Stimulated activated naive B cell treated with anti-CD40 and anti-IgM and Interleukin-4, amounts not matched to agents 10 μg/mL and 1 μg/mL and 100 μg/mL, for 72 hours (primary cell): ENCODE measurements around the gene APCDD1L.

ENCODE experiments used
- ATAC-seq, 2 donors: fragments of 150-1000 bp; cut with Tn5 transposase; replicated peaks; 2 replicates each; pipeline ENCODE4 v1.10.0; 2021; ENCODE audit warnings: moderate library complexity in 1 of 2
- DNase-seq: peaks from one replicate; pipeline ENCODE4 v3.0.0; 2021
- H3K27ac Mint-ChIP-seq: one replicate; pipeline ENCODE4 v1.8.0; 2022; ENCODE audit warnings: mild to moderate bottlenecking, mixed read lengths
- H3K27me3 Mint-ChIP-seq, 2 donors: one replicate each; pipeline ENCODE4 v1.8.0; 2022; ENCODE audit warnings: mixed read lengths in 2 of 2
- H3K36me3 Mint-ChIP-seq, 2 donors: one replicate each; pipeline ENCODE4 v1.8.0; 2022; ENCODE audit warnings: mixed read lengths in 2 of 2, mild to moderate bottlenecking in 1 of 2
- H3K4me1 Mint-ChIP-seq, 2 donors: one replicate each; pipeline ENCODE4 v1.8.0; 2022; ENCODE audit warnings: mixed read lengths in 2 of 2, mild to moderate bottlenecking in 1 of 2
- H3K4me3 Mint-ChIP-seq, 2 donors: one replicate each; pipeline ENCODE4 v1.8.0; 2022; ENCODE audit warnings: mild to moderate bottlenecking in 2 of 2, mixed read lengths in 2 of 2, moderate library complexity in 1 of 2
- H3K9me3 Mint-ChIP-seq, 2 donors: one replicate each; pipeline ENCODE4 v1.8.0; 2022; ENCODE audit warnings: mixed read lengths in 2 of 2, mild to moderate bottlenecking in 1 of 2

APCDD1L gene

GRCh38 chr20:58531657-58532056, 16.5 kb upstream of the APCDD1L start:
- H3K36me3 Mint-ChIP-seq, result peaks cover 6 to 12% of the 10 kb centered on the region in 2 donors
- peaks cover 25 to 38% of the 10 kb centered on the region in 2 donors for H3K9me3 Mint-ChIP-seq
- peaks cover 8 to 17% of the 10 kb centered on the region in 2 donors for H3K27me3 Mint-ChIP-seq
- ATAC-seq (no peak), DNase-seq (no peak)
- H3K4me3 Mint-ChIP-seq, result no peak overlapping the region
- no peaks in the 10 kb centered on the region for H3K4me1 Mint-ChIP-seq
- H3K27ac Mint-ChIP-seq, result no peak overlapping the region

DNA sequence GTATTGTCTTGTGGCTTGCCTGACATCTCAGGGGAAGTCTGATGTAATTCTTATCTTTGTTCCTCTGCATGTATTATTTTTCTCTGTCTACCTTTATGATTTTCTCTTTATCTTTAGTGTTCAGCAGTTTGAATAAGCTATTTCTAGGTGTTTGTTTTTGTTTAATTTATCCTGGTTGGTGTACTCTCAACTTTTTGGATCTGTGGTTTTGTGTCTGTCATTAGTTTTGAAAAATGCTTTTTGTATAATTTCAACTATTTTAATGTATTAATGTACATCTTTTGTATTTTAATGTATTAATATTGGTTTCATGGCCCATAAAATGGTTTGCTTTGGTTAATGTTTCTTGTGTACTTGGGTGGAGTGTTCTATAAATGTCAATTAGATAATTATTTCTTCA, 15.9 kb upstream of the APCDD1L start:
- Mint-ChIP-seq H3K36me3 (peaks cover 6 to 9% of the 10 kb centered on the region in 2 donors), H3K4me1 (no peaks in the 10 kb centered on the region), H3K27me3 (peaks cover 8 to 17% of the 10 kb centered on the region in 2 donors), H3K4me3 (no peak overlapping the region), H3K9me3 (peaks cover 29 to 36% of the 10 kb centered on the region in 2 donors), H3K27ac (no peak overlapping the region)
- ATAC-seq (no peak), DNase-seq (no peak)

GRCh38 chr20:58528412-58528811, 13.2 kb upstream of the APCDD1L start:
- H3K27ac Mint-ChIP-seq, result no peak overlapping the region
- no peak for DNase-seq
- H3K9me3 Mint-ChIP-seq, result peaks cover 34 to 36% of the 10 kb centered on the region in 2 donors
- H3K4me1 Mint-ChIP-seq, result no peaks in the 10 kb centered on the region
- H3K27me3 Mint-ChIP-seq, result peaks cover 4 to 16% of the 10 kb centered on the region in 2 donors
- peaks cover 5 to 12% of the 10 kb centered on the region in 2 donors for H3K36me3 Mint-ChIP-seq
- no peak overlapping the region for H3K4me3 Mint-ChIP-seq
- ATAC-seq, result no peak

- no peak for ATAC-seq
- Mint-ChIP-seq H3K27me3 (peaks cover 0 to 6% of the 10 kb centered on the region in 2 donors), H3K9me3 (peaks cover 17 to 20% of the 10 kb centered on the region in 2 donors), H3K4me1 (no peaks in the 10 kb centered on the region), H3K4me3 (no peak overlapping the region), H3K27ac (no peak overlapping the region), H3K36me3 (peaks cover 0 to 8% of the 10 kb centered on the region in 2 donors)
- no peak for DNase-seq
Measured at GRCh38 chr20:58526411-58526810, 11.2 kb upstream of the APCDD1L start.

- DNase-seq, result no peak
- no peak overlapping the region for H3K4me3 Mint-ChIP-seq
- peaks cover 10 to 19% of the 10 kb centered on the region in 2 donors for H3K9me3 Mint-ChIP-seq
- ATAC-seq, result no peak
- H3K36me3 Mint-ChIP-seq, result peaks cover 0 to 3% of the 10 kb centered on the region in 2 donors
- no peaks in the 10 kb centered on the region for H3K4me1 Mint-ChIP-seq
- H3K27me3 Mint-ChIP-seq, result peaks cover 4 to 6% of the 10 kb centered on the region in 2 donors
- peak overlapping the region; percentile 37 for H3K27ac Mint-ChIP-seq
Measured at GRCh38 chr20:58524814-58525213, 9.6 kb upstream of the APCDD1L start.

- no peak overlapping the region for H3K27ac Mint-ChIP-seq
- H3K4me1 Mint-ChIP-seq, result no peaks in the 10 kb centered on the region
- H3K36me3 Mint-ChIP-seq, result peaks cover 0 to 3% of the 10 kb centered on the region in 2 donors
- DNase-seq, result no peak
- ATAC-seq, result no peak
- peaks cover 4 to 6% of the 10 kb centered on the region in 2 donors for H3K27me3 Mint-ChIP-seq
- H3K4me3 Mint-ChIP-seq, result no peak overlapping the region
- peaks cover 10 to 18% of the 10 kb centered on the region in 2 donors for H3K9me3 Mint-ChIP-seq
Measured at GRCh38 chr20:58523971-58524315, 8.7 kb upstream of the APCDD1L start.

DNA sequence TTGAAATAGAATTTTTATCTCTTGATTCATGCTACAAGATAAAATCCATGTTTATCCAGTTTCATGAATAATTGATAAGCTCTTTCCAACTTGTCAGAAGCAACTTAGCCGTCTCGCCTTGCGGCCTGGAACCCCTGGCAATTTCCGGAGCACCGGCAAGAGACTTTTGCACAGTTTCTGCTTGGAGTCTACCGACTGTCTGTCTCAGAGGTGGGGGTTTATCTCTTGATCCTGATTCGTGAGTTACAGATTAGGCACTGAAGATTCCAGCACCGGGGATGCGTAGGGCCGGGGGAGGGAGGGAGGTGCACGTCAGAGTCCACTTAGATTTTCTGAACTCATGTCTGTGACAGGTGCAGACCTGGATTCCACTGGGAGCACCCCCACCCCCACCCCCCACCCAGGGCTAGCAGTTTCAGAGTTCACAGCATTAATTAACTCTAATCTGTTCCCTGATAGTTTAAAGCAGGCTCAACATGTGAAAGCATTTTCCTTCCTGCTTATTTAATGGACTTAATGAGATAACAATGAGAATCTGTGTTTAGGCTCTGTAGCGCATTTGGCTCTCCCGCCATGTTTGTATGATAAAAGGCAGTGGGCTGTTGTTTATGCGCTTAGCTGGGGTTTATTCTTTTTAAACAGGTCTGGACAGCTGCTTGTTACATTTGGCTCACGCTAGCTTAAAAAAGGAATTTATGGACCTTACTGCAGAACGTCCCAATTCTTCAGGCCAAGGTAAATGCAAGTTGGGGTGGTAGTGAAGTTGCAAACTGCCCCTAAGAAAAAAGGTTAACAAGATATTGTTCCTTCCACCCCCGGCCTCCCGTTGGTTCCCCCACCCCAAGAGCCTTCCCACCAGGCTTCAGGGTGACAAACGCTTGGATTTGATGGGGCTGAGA, 8.1 kb upstream of the APCDD1L start:
- Mint-ChIP-seq H3K4me3 (no peak overlapping the region), H3K27ac (no peak overlapping the region), H3K27me3 (peaks cover 6% of the 10 kb centered on the region in 2 donors), H3K36me3 (peaks cover 0 to 3% of the 10 kb centered on the region in 2 donors), H3K9me3 (peaks cover 10 to 18% of the 10 kb centered on the region in 2 donors), H3K4me1 (no peaks in the 10 kb centered on the region)
- DNase-seq, result no peak
- no peak for ATAC-seq

DNA sequence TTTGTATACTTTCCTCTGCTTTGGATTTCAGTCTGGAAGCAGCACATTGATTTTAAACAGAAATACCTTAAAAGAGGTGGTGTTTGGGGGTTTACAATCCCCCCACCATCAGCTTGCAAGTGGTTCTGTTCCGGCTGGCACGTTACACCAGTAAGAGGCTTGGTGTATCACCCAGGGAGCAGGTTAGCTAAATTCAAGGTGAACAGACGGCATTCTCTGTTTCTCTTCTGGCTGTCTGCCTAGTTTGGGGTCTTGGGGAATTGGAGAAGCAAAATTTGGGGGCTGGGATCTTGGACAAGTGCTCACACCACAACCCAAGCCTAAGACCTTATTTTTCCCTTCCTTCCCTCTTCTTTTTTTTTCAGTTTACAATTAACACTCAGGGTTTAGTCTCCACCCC, 7.5 kb upstream of the APCDD1L start:
- DNase-seq (no peak), ATAC-seq (no peak)
- Mint-ChIP-seq H3K4me3 (no peak overlapping the region), H3K27me3 (peaks cover 12 to 13% of the 10 kb centered on the region in 2 donors), H3K9me3 (peaks cover 10 to 18% of the 10 kb centered on the region in 2 donors), H3K27ac (no peak overlapping the region), H3K4me1 (no peaks in the 10 kb centered on the region), H3K36me3 (peaks cover 0 to 3% of the 10 kb centered on the region in 2 donors)

DNA sequence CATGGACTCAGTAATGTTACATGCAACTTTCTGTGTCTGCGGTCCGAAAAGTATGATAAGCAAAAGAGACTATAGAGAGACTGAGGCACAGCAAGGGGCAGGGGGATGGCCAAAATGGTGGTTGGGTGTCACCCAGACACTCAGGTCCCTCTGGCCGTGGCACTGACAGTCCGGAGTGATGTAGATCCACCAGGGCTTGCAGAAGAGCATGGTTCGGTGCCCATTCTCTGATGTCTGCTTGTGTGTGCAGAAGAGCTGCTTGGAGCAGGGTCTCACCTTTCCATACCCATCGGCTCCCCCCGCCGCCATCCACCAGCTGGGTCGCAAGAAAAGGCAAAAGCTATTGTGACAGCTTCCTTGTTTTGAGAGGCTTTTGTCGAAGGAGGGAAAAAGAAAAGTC, 6.6 kb upstream of the APCDD1L start:
- ATAC-seq (no peak), DNase-seq (no peak)
- Mint-ChIP-seq H3K9me3 (peaks cover 6 to 16% of the 10 kb centered on the region in 2 donors), H3K27me3 (peaks cover 20 to 21% of the 10 kb centered on the region in 2 donors), H3K36me3 (peaks cover 0 to 3% of the 10 kb centered on the region in 2 donors), H3K4me3 (no peak overlapping the region), H3K4me1 (no peaks in the 10 kb centered on the region), H3K27ac (no peak overlapping the region)

GRCh38 chr20:58519940-58520712, 4.9 kb upstream of the APCDD1L start:
- Mint-ChIP-seq H3K27me3 (peaks cover 33 to 36% of the 10 kb centered on the region in 2 donors), H3K36me3 (peaks cover 0 to 3% of the 10 kb centered on the region in 2 donors), H3K4me3 (no peak overlapping the region), H3K9me3 (peaks cover 0 to 6% of the 10 kb centered on the region in 2 donors), H3K27ac (no peak overlapping the region), H3K4me1 (peaks cover 6% of the 10 kb centered on the region in 2 donors)
- DNase-seq (no peak), ATAC-seq (peak in 1 of 2 donors; percentile 65)

- Mint-ChIP-seq H3K4me3 (no peak overlapping the region), H3K27ac (no peak overlapping the region), H3K9me3 (peaks cover 0 to 4% of the 10 kb centered on the region in 2 donors), H3K36me3 (no peaks in the 10 kb centered on the region), H3K27me3 (peaks cover 36 to 44% of the 10 kb centered on the region in 2 donors), H3K4me1 (peaks cover 6 to 8% of the 10 kb centered on the region in 2 donors)
- ATAC-seq (no peak), DNase-seq (no peak)
Measured at GRCh38 chr20:58518896-58519593, 3.8 kb upstream of the APCDD1L start.

DNA sequence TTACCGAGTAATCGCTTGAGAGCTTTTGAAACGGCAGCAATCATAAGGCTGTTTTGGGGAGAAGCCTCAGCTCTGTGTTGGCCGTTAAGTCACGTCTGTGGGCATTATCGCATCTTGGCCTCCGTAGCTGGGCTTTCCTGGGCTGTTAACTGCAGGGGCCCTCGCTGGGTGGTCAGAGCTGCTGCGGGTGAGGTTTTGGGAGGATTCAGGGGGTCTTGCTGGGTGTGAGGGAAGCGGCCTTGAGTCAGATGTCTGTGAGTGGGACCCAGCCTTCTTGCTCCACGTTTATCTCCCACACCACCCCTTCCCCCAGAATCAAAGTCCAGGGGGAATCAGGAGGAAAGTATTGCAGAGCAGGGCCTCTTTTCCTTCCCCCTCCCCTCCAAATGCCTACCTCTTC, 3.2 kb upstream of the APCDD1L start:
- DNase-seq (no peak), ATAC-seq (no peak)
- peaks cover 0 to 4% of the 10 kb centered on the region in 2 donors for H3K9me3 Mint-ChIP-seq
- peaks cover 6 to 8% of the 10 kb centered on the region in 2 donors for H3K4me1 Mint-ChIP-seq
- H3K4me3 Mint-ChIP-seq, result no peak overlapping the region
- peaks cover 43 to 51% of the 10 kb centered on the region in 2 donors for H3K27me3 Mint-ChIP-seq
- H3K36me3 Mint-ChIP-seq, result no peaks in the 10 kb centered on the region
- no peak overlapping the region for H3K27ac Mint-ChIP-seq

DNA sequence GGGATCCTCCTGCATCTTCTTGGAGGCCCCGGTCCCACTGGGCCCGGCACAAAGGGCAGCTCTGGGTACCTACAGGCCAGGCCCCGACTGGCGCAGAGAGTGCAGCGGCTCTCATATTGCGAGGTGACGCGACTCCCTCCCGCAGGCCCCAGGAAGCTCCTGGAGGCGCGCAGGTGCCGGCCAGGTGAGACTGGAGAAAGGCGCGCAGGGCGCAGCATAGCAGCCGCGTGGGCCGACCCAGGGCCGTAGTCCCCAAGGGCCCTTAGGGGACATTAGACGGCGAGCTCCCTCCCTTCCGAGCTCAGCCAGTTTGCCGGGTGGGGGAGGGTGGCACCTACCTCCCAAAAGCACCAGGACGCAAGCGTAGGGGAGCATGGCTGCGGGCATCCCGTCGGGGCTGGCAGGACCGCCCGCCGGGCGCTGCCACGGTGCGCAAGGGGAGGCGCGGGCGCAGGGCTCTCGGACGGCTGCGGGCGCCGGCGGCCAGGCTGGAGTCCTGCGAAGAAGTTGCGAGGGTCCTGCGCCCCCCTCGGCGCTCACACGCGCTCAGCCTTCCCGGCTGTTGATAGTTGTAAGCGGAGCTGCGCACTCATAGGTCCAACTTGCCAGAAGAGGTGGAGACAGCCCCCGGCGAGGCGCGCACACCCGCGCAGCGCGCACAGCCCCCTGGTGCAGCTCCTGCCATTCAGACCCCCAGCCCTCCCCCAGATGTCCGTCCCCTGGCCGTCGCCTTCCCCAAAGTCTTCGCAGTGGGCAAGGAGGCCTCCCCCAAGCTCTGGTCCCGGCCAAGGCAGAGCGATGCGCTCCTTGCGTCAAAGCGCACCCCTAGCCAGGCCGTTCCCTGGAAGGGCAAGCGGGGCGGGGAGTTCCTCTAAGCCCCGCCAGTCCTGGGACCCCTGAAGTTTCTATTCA, 622 bp downstream of the APCDD1L start:
- no peak for DNase-seq
- no peak overlapping the region for H3K27ac Mint-ChIP-seq
- no peak for ATAC-seq
- no peaks in the 10 kb centered on the region for H3K9me3 Mint-ChIP-seq
- H3K36me3 Mint-ChIP-seq, result no peaks in the 10 kb centered on the region
- H3K4me1 Mint-ChIP-seq, result peaks cover 6 to 8% of the 10 kb centered on the region in 2 donors
- H3K4me3 Mint-ChIP-seq, result no peak overlapping the region
- peaks cover 49 to 54% of the 10 kb centered on the region in 2 donors for H3K27me3 Mint-ChIP-seq
